ENCODE measurements around the gene DNM1L.

Gene DNM1L

DNA sequence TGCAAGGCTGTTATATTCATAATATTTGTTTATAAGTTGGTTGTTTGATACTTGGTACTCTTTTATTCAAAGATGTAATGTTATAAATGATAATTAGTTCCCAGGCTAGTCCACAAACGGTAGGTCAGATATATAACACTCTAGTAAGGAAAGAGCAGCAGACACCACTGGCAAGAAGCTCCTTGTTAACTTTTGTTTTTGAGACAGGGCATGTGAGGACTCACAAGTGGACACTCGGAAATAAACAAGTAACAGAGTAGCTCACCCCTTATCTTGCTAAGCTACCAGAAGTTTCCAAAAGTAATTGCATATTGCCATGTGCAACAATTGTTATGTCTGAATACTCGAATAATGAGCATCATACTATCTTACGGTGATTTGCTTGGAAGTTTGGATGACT, 115.2 kb downstream of the DNM1L start:
- no peaks in the 10 kb centered on the region for H3K9me3 Mint-ChIP-seq
- H3K4me1 Mint-ChIP-seq (ENCODE audit: low read depth) = no peaks in the 10 kb centered on the region
- H3K27me3 Mint-ChIP-seq = peaks cover 4% of the 10 kb centered on the region
- no peak overlapping the region for H3K27ac Mint-ChIP-seq
- no peaks in the 10 kb centered on the region for H3K36me3 Mint-ChIP-seq (ENCODE audit: low read depth)
- H3K4me3 Mint-ChIP-seq = no peak overlapping the region

Data from stimulated activated naive CD8-positive, alpha-beta T cell treated with anti-CD3 and anti-CD28 coated beads, Interleukin-15, Interleukin-2, amounts not matched to agents 100 ng/mL and 50 ng/mL, for 24 hours (primary cell).